H9 (cell line): Measurements from ENCODE around the gene ACTN2. TPM values are rescaled to one million over a fixed set of nuclear protein-coding genes. Genes with fewer than 3 reads are reported as not detected.
A peak's percentile ranks its signal among the peaks of the same experiment; 100 is the strongest.

Experiments used
- DNase-seq: peaks from one replicate; pipeline ENCODE4 v3.0.0-alpha.2; 2017
- H2AFZ ChIP-seq: one replicate; pipeline ENCODE4 v1.6.1; 2013; ENCODE audit warnings: mild to moderate bottlenecking, low read length, control low read depth, moderate library complexity
- H2AK5ac ChIP-seq: 2 replicates; pipeline ENCODE4 v1.6.1; 2013; ENCODE audit warnings: low read length, control low read depth, mixed read lengths; ENCODE audit not compliant: insufficient read length
- H2BK120ac ChIP-seq: one replicate; pipeline ENCODE4 v1.6.1; 2013; ENCODE audit warnings: low read depth, mild to moderate bottlenecking, low read length, control low read depth, inconsistent platforms; ENCODE audit not compliant: poor library complexity, severe bottlenecking
- H2BK12ac ChIP-seq: 2 replicates; pipeline ENCODE4 v1.6.1; 2013; ENCODE audit warnings: low read length, control low read depth, mixed read lengths, low read depth; ENCODE audit not compliant: insufficient read length
- H2BK15ac ChIP-seq: 2 replicates; pipeline ENCODE4 v1.6.1; 2013; ENCODE audit warnings: low read depth, low read length, control low read depth
- H2BK20ac ChIP-seq: one replicate; pipeline ENCODE4 v1.6.1; 2013; ENCODE audit warnings: low read depth, mild to moderate bottlenecking, low read length, control low read depth, inconsistent platforms; ENCODE audit not compliant: poor library complexity, severe bottlenecking
- H2BK5ac ChIP-seq: 2 replicates; pipeline ENCODE4 v1.6.1; 2013; ENCODE audit warnings: low read length, control low read depth, mixed read lengths; ENCODE audit not compliant: insufficient read length
- H3K14ac ChIP-seq: 2 replicates; pipeline ENCODE4 v1.6.1; 2013; ENCODE audit warnings: low read length, control low read depth; ENCODE audit not compliant: insufficient read depth
- H3K18ac ChIP-seq: 2 replicates; pipeline ENCODE4 v1.6.1; 2013; ENCODE audit warnings: low read depth, mild to moderate bottlenecking, mixed read lengths, low read length, control low read depth; ENCODE audit not compliant: insufficient read length
- H3K23ac ChIP-seq: 2 replicates; pipeline ENCODE4 v1.6.1; 2013; ENCODE audit warnings: low read length, control low read depth, mixed read lengths, low read depth; ENCODE audit not compliant: insufficient read length
- H3K23me2 ChIP-seq: 2 replicates; pipeline ENCODE4 v1.6.1; 2013; ENCODE audit warnings: low read depth, mild to moderate bottlenecking, mixed read lengths, low read length, control low read depth; ENCODE audit not compliant: insufficient read length, poor library complexity, severe bottlenecking
- H3K27ac ChIP-seq: 2 replicates; pipeline ENCODE4 v1.5.1; 2013; ENCODE audit warnings: low read length, control low read depth, mixed read lengths, low read depth; ENCODE audit not compliant: insufficient read length
- H3K27me3 ChIP-seq: 2 replicates; pipeline ENCODE4 v1.6.1; 2013; ENCODE audit warnings: low read length, control low read depth, inconsistent platforms; ENCODE audit not compliant: insufficient read depth
- H3K4ac ChIP-seq: 2 replicates; pipeline ENCODE4 v1.6.1; 2013; ENCODE audit warnings: low read depth, mild to moderate bottlenecking, control low read depth, inconsistent platforms, low read length, moderate library complexity
- H3K4me1 ChIP-seq: 2 replicates; pipeline ENCODE4 v1.6.1; 2013; ENCODE audit warnings: low read length, control low read depth, inconsistent platforms; ENCODE audit not compliant: insufficient read depth
- H3K4me2 ChIP-seq: 2 replicates; pipeline ENCODE4 v1.6.1; 2013; ENCODE audit warnings: low read length, control low read depth, mixed read lengths; ENCODE audit not compliant: insufficient read length, insufficient read depth
- H3K56ac ChIP-seq: 2 replicates; pipeline ENCODE4 v1.6.1; 2013; ENCODE audit warnings: low read depth, mild to moderate bottlenecking, mixed read lengths, low read length, control low read depth; ENCODE audit not compliant: insufficient read length
- H3K79me1 ChIP-seq: 2 replicates; pipeline ENCODE4 v1.6.1; 2013; ENCODE audit warnings: low read depth, mild to moderate bottlenecking, moderate library complexity, low read length, control low read depth, inconsistent platforms; ENCODE audit not compliant: insufficient read depth, poor library complexity, severe bottlenecking
- H3K79me2 ChIP-seq: 2 replicates; pipeline ENCODE4 v1.6.1; 2013; ENCODE audit warnings: low read length, control low read depth, inconsistent platforms; ENCODE audit not compliant: insufficient read depth
- H3K9ac ChIP-seq: 2 replicates; pipeline ENCODE4 v1.6.1; 2013; ENCODE audit warnings: low read length, control low read depth, mixed read lengths; ENCODE audit not compliant: insufficient read length; ENCODE audit errors: extremely low read depth
- H3K9me3 ChIP-seq: one replicate; pipeline ENCODE4 v1.6.1; 2013; ENCODE audit warnings: low read depth, low read length, inconsistent platforms; ENCODE audit not compliant: control insufficient read depth
- H3T11ph ChIP-seq: one replicate; pipeline ENCODE4 v1.6.1; 2013; ENCODE audit warnings: mild to moderate bottlenecking, low read length, control low read depth, inconsistent platforms
- H4K20me1 ChIP-seq: one replicate; pipeline ENCODE4 v1.6.1; 2013; ENCODE audit not compliant: control insufficient read depth, insufficient read length, insufficient read depth
- H4K5ac ChIP-seq: 2 replicates; pipeline ENCODE4 v1.6.1; 2013; ENCODE audit warnings: low read depth, mild to moderate bottlenecking, mixed read lengths, low read length, control low read depth; ENCODE audit not compliant: insufficient read length
- H4K8ac ChIP-seq: replicated peaks from 2 replicates; pipeline ENCODE4 v1.6.1; 2013; ENCODE audit warnings: low read length, control low read depth, mixed read lengths, low read depth; ENCODE audit not compliant: insufficient read length
- H4K91ac ChIP-seq: 2 replicates; pipeline ENCODE4 v1.6.1; 2013; ENCODE audit warnings: low read depth, mild to moderate bottlenecking, moderate library complexity, mixed read lengths, low read length, control low read depth; ENCODE audit not compliant: insufficient read length
- H3K27ac Mint-ChIP-seq, 3 experiments: 2 replicates in 2 of 3; 3 replicates in 1 of 3; pipeline ENCODE4 v1.8.0; 2020 to 2021; ENCODE audit warnings: mixed read lengths in 3 of 3, mild to moderate bottlenecking in 1 of 3, moderate library complexity in 1 of 3
- H3K27me3 Mint-ChIP-seq: 2 replicates; pipeline ENCODE4 v1.8.0; 2021; ENCODE audit warnings: low read depth, mild to moderate bottlenecking, moderate library complexity, mixed read lengths
- H3K36me3 Mint-ChIP-seq, 3 experiments: 2 replicates in 2 of 3; 3 replicates in 1 of 3; pipeline ENCODE4 v1.8.0; 2020 to 2021; ENCODE audit warnings: low read depth in 3 of 3, mixed read lengths in 3 of 3; ENCODE audit not compliant: insufficient read depth in 1 of 3
- H3K4me1 Mint-ChIP-seq, 2 experiments: 2 replicates each; pipeline ENCODE4 v1.8.0; 2020; ENCODE audit warnings: mixed read lengths in 2 of 2
- H3K4me3 Mint-ChIP-seq, 2 experiments: 2 replicates in 1 of 2; 3 replicates in 1 of 2; pipeline ENCODE4 v1.8.0; 2020 to 2021; ENCODE audit warnings: mild to moderate bottlenecking in 2 of 2, mixed read lengths in 2 of 2, moderate library complexity in 1 of 2
- H3K9me3 Mint-ChIP-seq, 2 experiments: 2 replicates in 1 of 2; 3 replicates in 1 of 2; pipeline ENCODE4 v1.8.0; 2020; ENCODE audit warnings: mild to moderate bottlenecking in 2 of 2, mixed read lengths in 2 of 2, moderate library complexity in 1 of 2
- WGBS: extraction: QIAGEN DNeasy Blood & Tissue Kit; methylation state at CpG from one replicate; pipeline ENCODE4 v1.1.7; 2013; ENCODE audit warnings: missing lambda C conversion rate, low lambda C conversion rate, mixed read lengths; ENCODE audit not compliant: insufficient read length; ENCODE audit errors: extremely low coverage; 5-methylcytosine and 5-hydroxymethylcytosine counted together
- total RNA-seq: library from RNA; stranded (reverse); gene quantifications from 2 replicates; pipeline ENCODE4 v1.2.1, GENCODE V29; 2021
- TF ChIP-seq, protein P1 (sequence below): fragments of 200-600 bp; sonication (generic); conservative IDR thresholded peaks from 3 replicates; pipeline ENCODE4 v1.8.0; 2021; ENCODE audit warnings: antibody characterized with exemption, mild to moderate bottlenecking

Gene ACTN2
- total RNA-seq, 1 experiment from 2014 or later: 2.3 TPM

DNA sequence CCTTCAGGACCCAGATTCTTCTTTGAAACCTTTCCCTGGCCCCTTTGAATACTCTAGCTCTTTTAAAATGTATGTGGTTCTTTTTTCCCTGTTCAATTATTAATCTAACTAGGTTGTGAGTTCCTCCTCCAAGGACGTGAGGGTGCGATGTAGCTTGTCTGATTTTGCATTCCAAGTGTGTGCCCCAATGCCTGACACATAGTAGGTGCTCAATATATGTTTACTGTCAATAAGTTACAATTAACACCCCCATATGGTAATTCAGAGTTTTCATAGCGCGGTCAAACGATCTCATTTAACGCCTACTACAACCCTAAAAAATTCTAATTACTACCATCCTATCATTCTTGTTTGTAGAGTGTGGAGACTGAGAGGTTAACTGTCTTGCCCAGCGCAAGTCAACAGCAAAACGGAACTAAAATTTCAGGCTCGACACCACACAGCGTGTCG is 108.3 kb downstream of the ACTN2 start:
- Histone ChIP-seq H3K79me2 (no peaks in the 10 kb centered on the region; the same call in 1 of the 2 replicates), H2BK12ac (no peak overlapping the region), H3K79me1 (no peaks in the 10 kb centered on the region), H3K9ac (peak overlapping the region; percentile 32), H3K14ac (no peak overlapping the region), H3K56ac (no peak overlapping the region), H2AFZ (peak overlapping the region; percentile 87), H3K27ac (no peak overlapping the region), H3K18ac (no peak overlapping the region), H3T11ph (no peak overlapping the region), H3K4me2 (peak overlapping the region; percentile 82), H4K20me1 (no peaks in the 10 kb centered on the region), H2AK5ac (no peak overlapping the region), H2BK20ac (no peak overlapping the region), H2BK15ac (no peak overlapping the region), H4K5ac (no peak overlapping the region), H3K23me2 (peaks cover 15% of the 10 kb centered on the region), H3K27me3 (no peaks in the 10 kb centered on the region), H3K9me3 (no peaks in the 10 kb centered on the region), H4K91ac (no peak overlapping the region), H3K23ac (no peak overlapping the region), H4K8ac (no peak overlapping the region), H3K4me1 (no peaks in the 10 kb centered on the region), H2BK120ac (no peak overlapping the region), H2BK5ac (no peak overlapping the region), H3K4ac (no peak overlapping the region)
- Mint-ChIP-seq H3K4me1 (peaks cover 12 to 14% of the 10 kb centered on the region in 2 experiments), H3K27ac (0 out of 7 replicates have a peak overlapping the region, but pooled peaks of 1 of the 3 experiments have one; percentile 63), H3K4me3 (peak overlapping the region; percentile 81 to 98), H3K27me3 (peaks cover 24% of the 10 kb centered on the region), H3K36me3 (no peaks in the 10 kb centered on the region), H3K9me3 (no peaks in the 10 kb centered on the region)
- TF ChIP-seq, protein P1, sequence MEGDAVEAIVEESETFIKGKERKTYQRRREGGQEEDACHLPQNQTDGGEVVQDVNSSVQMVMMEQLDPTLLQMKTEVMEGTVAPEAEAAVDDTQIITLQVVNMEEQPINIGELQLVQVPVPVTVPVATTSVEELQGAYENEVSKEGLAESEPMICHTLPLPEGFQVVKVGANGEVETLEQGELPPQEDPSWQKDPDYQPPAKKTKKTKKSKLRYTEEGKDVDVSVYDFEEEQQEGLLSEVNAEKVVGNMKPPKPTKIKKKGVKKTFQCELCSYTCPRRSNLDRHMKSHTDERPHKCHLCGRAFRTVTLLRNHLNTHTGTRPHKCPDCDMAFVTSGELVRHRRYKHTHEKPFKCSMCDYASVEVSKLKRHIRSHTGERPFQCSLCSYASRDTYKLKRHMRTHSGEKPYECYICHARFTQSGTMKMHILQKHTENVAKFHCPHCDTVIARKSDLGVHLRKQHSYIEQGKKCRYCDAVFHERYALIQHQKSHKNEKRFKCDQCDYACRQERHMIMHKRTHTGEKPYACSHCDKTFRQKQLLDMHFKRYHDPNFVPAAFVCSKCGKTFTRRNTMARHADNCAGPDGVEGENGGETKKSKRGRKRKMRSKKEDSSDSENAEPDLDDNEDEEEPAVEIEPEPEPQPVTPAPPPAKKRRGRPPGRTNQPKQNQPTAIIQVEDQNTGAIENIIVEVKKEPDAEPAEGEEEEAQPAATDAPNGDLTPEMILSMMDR: no peak
- no peak for DNase-seq
- no CpG with 5 or more reads among the region's 11 CpGs for WGBS
